ENCODE measurements around the gene TRAF4. TPM values are rescaled to one million over a fixed set of nuclear protein-coding genes. Genes with fewer than 3 reads are reported as not detected.

TRAF4 gene
- polyA plus RNA-seq, 1 donor from 2014 or later = 13.8 TPM

DNA sequence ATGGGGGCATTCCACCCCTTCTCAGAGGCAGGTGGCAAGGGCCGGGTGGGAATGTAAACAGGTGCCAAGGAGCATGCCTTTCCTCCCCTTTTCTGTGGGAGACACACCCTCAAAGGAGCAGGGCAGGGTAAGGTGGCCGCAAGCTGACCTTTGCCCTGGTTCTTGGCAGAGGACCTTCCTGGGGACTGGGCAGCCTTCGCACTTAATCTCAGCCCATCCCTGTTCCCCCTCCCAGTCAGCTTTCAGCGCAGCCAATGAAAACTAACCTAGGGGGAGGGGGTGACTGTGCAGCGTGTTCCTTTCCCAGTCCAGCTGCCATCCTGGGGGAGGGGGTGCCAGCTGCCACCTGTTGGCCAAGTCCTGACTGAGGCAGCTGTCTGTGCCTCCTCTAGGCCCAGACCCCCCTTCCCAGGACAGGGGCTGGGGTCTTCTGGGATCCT lies 2.8 kb downstream of the TRAF4 start:
- Mint-ChIP-seq H3K9me3 (no peaks in the 10 kb centered on the region), H3K36me3 (no peaks in the 10 kb centered on the region), H3K27me3 (no peaks in the 10 kb centered on the region), H3K4me1 (peaks cover 14 to 27% (median 16%) of the 10 kb centered on the region in 3 donors), H3K4me3 (peak overlapping the region; percentile 74 to 99 (median 94)), H3K27ac (peak overlapping the region; percentile 16 to 99 (median 59))

- Mint-ChIP-seq H3K4me3 (peak overlapping the region in 3 of 4 donors; percentile 74 to 99 (median 96)), H3K9me3 (no peaks in the 10 kb centered on the region), H3K27me3 (no peaks in the 10 kb centered on the region), H3K4me1 (peaks cover 9 to 24% (median 11%) of the 10 kb centered on the region in 3 donors), H3K36me3 (no peaks in the 10 kb centered on the region), H3K27ac (peak overlapping the region; percentile 16 to 99 (median 73))
Measured at GRCh38 chr17:28747051-28747691, 3.4 kb downstream of the TRAF4 start.

DNA sequence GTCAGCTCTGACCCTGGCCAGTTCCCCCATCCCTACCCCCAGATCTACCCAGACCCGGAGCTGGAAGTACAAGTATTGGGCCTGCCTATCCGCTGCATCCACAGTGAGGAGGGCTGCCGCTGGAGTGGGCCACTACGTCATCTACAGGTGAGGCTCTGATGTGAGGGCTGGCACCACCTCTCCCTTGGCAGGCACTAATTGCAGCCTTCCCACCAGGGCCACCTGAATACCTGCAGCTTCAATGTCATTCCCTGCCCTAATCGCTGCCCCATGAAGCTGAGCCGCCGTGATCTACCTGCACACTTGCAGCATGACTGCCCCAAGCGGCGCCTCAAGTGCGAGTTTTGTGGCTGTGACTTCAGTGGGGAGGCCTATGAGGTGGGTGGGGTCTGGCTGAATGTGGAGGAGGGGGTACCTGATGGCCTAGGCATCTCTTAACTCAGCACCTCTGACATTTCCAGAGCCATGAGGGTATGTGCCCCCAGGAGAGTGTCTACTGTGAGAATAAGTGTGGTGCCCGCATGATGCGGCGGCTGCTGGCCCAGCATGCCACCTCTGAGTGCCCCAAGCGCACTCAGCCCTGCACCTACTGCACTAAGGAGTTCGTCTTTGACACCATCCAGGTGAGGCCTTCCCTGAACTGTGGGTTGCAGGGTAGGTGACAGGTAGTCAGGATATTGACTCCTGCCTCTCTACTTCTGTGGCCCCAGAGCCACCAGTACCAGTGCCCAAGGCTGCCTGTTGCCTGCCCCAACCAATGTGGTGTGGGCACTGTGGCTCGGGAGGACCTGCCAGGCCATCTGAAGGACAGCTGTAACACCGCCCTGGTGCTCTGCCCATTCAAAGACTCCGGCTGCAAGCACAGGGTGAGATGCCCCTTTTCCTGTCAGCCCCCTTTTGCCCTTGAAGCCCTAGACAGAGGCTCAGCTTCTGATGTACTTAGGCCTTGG lies 4.3 kb downstream of the TRAF4 start:
- H3K4me1 Mint-ChIP-seq = peaks cover 8 to 21% (median 9%) of the 10 kb centered on the region in 3 donors
- peak overlapping the region in 2 of 4 donors; percentile 49 to 99 for H3K4me3 Mint-ChIP-seq
- no peaks in the 10 kb centered on the region for H3K27me3 Mint-ChIP-seq

DNA sequence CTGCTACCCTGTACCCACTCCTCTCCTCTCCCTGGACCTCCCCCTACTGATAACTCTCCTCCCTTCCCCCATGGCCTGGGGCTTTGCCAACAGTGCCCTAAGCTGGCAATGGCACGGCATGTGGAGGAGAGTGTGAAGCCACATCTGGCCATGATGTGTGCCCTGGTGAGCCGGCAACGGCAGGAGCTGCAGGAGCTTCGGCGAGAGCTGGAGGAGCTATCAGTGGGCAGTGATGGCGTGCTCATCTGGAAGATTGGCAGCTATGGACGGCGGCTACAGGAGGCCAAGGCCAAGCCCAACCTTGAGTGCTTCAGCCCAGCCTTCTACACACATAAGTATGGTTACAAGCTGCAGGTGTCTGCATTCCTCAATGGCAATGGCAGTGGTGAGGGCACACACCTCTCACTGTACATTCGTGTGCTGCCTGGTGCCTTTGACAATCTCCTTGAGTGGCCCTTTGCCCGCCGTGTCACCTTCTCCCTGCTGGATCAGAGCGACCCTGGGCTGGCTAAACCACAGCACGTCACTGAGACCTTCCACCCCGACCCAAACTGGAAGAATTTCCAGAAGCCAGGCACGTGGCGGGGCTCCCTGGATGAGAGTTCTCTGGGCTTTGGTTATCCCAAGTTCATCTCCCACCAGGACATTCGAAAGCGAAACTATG lies 5.2 kb downstream of the TRAF4 start:
- peak overlapping the region in 2 of 4 donors; percentile 21 to 99 for H3K4me3 Mint-ChIP-seq
- peak overlapping the region; percentile 73 to 96 (median 91) for H3K27ac Mint-ChIP-seq

More for the DNA sequence above, 4.3 kb downstream of the TRAF4 start:
- no peaks in the 10 kb centered on the region for H3K9me3 Mint-ChIP-seq
- peak overlapping the region; percentile 73 to 96 (median 94) for H3K27ac Mint-ChIP-seq
- H3K36me3 Mint-ChIP-seq = no peaks in the 10 kb centered on the region

DNA sequence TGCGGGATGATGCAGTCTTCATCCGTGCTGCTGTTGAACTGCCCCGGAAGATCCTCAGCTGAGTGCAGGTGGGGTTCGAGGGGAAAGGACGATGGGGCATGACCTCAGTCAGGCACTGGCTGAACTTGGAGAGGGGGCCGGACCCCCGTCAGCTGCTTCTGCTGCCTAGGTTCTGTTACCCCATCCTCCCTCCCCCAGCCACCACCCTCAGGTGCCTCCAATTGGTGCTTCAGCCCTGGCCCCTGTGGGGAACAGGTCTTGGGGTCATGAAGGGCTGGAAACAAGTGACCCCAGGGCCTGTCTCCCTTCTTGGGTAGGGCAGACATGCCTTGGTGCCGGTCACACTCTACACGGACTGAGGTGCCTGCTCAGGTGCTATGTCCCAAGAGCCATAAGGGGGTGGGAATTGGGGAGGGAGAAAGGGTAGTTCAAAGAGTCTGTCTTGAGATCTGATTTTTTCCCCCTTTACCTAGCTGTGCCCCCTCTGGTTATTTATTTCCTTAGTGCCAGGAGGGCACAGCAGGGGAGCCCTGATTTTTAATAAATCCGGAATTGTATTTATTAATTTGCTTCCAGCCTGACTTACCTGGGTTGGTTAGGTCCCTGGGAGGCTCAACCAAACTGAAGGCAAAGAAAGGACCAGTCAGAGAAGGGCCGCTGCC lies 5.8 kb downstream of the TRAF4 start:
- Mint-ChIP-seq H3K36me3 (no peaks in the 10 kb centered on the region), H3K9me3 (no peaks in the 10 kb centered on the region), H3K27ac (peak overlapping the region; percentile 73 to 96 (median 91)), H3K27me3 (no peaks in the 10 kb centered on the region), H3K4me1 (peaks cover 6 to 16% (median 8%) of the 10 kb centered on the region in 3 donors), H3K4me3 (peak overlapping the region in 1 of 4 donors; percentile 99)

More for the DNA sequence above, 5.2 kb downstream of the TRAF4 start:
- no peaks in the 10 kb centered on the region for H3K36me3 Mint-ChIP-seq
- no peaks in the 10 kb centered on the region for H3K27me3 Mint-ChIP-seq
- no peaks in the 10 kb centered on the region for H3K9me3 Mint-ChIP-seq
- H3K4me1 Mint-ChIP-seq = peaks cover 6 to 20% (median 8%) of the 10 kb centered on the region in 3 donors

DNA sequence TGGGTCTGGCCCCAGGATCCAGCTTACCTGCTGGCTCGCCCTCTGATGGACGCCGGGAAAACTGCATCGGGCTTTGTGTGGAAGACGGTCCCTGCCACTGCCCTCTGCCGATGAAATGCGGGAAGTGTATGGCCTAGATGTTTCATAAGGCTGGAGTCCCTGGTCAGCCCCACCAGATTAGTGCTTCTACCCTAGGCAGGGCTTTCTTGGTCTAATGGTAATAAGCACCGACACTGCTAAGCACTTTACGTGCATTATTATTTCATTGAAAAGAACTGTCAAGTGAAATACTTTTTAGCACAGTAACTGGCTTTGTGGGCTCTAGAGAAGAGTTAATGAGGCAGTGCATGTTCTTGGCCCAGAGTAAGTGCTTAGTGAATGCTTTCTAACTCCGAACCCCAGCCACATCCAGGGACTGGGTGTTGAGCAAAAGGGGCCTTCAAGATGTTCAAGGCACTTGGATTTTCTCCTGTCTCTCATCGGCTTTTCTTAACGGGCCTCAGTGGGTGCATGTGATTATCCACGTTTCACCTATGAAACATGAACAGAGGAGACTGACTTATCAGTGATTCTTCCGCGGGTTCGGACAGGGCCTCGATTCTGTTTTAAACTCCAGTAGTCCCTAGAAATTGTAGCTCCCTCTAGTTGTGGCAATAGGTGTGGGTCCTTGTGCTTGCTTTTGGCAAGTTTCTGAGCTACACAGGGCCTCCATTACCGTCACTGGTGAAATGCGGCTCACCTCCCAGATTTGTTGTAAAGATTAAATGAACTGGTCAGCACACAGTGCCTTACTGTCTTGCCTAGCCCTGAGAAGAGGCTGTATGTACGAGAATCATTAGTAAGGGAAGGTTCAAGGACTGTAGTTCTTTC lies 6.6 kb downstream of the TRAF4 start:
- Mint-ChIP-seq H3K4me3 (peak overlapping the region in 1 of 4 donors; percentile 86), H3K36me3 (no peaks in the 10 kb centered on the region), H3K27me3 (no peaks in the 10 kb centered on the region), H3K4me1 (peaks cover 6 to 14% (median 8%) of the 10 kb centered on the region in 3 donors), H3K9me3 (no peaks in the 10 kb centered on the region), H3K27ac (peak overlapping the region; percentile 73 to 96 (median 91))

GRCh38 chr17:28751600-28752366 lies 8.0 kb downstream of the TRAF4 start:
- Mint-ChIP-seq H3K36me3 (no peaks in the 10 kb centered on the region), H3K9me3 (no peaks in the 10 kb centered on the region), H3K4me3 (peak overlapping the region in 1 of 4 donors; percentile 25), H3K27ac (peak overlapping the region in 2 of 3 donors; percentile 56 to 71), H3K27me3 (no peaks in the 10 kb centered on the region), H3K4me1 (peaks cover 4 to 10% (median 9%) of the 10 kb centered on the region in 3 donors)

DNA sequence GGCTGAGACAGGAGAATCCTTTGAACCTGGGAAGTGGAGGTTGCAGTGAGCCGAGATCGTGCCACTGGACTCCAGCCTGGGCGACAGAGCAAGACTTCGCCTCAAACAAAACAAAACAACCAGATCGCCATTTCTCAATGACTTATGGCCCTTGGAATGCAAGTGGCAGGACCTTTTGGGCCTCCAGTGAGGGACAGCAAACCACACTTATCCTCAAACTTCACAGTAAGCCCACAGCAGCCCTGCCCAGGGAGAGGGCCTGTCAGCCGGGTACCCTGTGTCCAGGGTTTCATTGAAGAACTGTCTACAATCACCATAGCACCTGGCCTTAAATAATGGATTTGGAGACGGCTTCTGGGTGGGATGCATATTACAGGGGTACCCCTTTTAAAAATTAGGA lies 11.7 kb downstream of the TRAF4 start:
- no peak overlapping the region for H3K27ac Mint-ChIP-seq

GRCh38 chr17:28756049-28756804 lies 12.4 kb downstream of the TRAF4 start:
- Mint-ChIP-seq H3K4me3 (no peak overlapping the region), H3K27ac (peak overlapping the region in 1 of 3 donors; percentile 50), H3K36me3 (no peaks in the 10 kb centered on the region), H3K9me3 (no peaks in the 10 kb centered on the region), H3K27me3 (no peaks in the 10 kb centered on the region), H3K4me1 (peaks cover 0 to 5% (median under 1%) of the 10 kb centered on the region in 3 donors)

More for the DNA sequence above, 11.7 kb downstream of the TRAF4 start:
- Mint-ChIP-seq H3K4me3 (no peak overlapping the region), H3K4me1 (peaks cover 2% of the 10 kb centered on the region in 3 donors), H3K36me3 (no peaks in the 10 kb centered on the region), H3K9me3 (no peaks in the 10 kb centered on the region), H3K27me3 (no peaks in the 10 kb centered on the region)

DNA sequence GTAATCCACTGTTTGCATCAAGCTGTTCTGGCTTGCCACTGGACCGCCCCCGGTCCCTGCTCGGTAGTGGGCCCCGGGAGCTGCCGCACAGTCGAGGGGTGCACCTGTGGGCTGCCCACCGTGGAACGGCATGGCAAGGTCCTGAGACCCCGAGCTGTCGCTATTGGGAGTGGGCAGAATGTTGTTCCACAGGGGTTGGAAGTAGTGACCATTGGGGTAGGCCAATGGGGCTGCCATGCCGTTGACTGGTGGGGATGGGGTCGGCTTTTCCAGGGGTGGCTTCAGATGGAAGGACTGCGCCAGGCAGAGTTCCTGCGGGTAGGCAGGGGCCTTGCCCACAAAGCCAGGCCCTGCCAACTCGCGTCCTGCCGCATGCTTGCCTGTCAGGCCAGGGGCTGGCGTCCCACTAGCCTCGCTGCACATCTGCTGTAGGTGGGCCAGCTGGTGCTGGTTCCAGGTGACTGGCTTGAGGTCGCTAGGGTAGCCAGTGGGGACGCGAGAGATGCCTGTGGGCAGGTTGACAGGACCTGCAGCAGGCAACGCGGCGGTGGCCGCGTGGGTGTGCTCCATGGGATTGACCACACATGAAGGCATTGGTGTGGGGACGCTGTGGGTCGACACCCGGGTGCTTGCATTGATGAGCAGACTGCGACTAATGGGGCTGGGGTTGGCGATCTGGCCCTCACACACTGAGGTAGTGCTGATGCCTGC lies 14.8 kb downstream of the TRAF4 start:
- Mint-ChIP-seq H3K9me3 (no peaks in the 10 kb centered on the region), H3K27ac (peak overlapping the region in 1 of 3 donors; percentile 63), H3K36me3 (no peaks in the 10 kb centered on the region), H3K4me1 (peaks cover 0 to 13% (median 3%) of the 10 kb centered on the region in 3 donors), H3K27me3 (no peaks in the 10 kb centered on the region), H3K4me3 (no peak overlapping the region)

DNA sequence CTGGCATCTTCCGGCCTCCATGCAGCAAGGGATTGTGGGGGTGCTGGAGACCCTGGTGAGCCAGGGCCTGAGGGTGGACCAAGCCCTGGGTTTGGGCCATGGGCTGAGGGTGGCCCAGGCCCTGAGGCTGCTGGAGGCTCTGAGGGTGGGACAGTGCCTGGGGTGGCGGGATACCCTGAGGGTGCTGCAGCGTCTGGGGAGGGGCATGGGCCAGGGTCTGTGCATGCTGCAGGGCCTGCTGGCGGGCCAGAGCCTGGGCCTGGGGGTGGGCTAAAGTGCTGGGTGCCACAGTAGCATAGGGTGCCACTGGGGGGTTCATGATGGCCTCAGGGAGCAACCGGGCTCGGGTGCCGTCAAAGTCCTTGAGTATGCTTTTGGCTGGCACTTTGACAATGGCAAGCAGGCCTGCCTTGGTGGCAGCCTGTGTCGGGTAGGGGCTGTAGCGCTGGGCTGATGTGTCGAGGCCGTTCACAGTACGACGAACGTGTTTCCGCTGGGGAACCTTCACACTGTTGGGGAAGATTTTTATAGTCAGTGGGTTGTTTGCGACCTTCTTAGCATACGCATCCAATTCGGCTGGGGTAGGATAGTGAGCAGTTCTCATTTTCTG lies 15.6 kb downstream of the TRAF4 start:
- Mint-ChIP-seq H3K27ac (no peak overlapping the region), H3K27me3 (no peaks in the 10 kb centered on the region)

More for the DNA sequence above, 15.6 kb downstream of the TRAF4 start:
- H3K36me3 Mint-ChIP-seq = no peaks in the 10 kb centered on the region
- H3K4me1 Mint-ChIP-seq = peaks cover 4 to 16% (median 7%) of the 10 kb centered on the region in 3 donors
- H3K9me3 Mint-ChIP-seq = no peaks in the 10 kb centered on the region
- no peak overlapping the region for H3K4me3 Mint-ChIP-seq

Data from IgD-negative memory B cell (primary cell).